ENCODE data around the gene ZMYND11.
A peak's percentile ranks its signal among the peaks of the same experiment; 100 is the strongest.

ZMYND11 gene

DNA sequence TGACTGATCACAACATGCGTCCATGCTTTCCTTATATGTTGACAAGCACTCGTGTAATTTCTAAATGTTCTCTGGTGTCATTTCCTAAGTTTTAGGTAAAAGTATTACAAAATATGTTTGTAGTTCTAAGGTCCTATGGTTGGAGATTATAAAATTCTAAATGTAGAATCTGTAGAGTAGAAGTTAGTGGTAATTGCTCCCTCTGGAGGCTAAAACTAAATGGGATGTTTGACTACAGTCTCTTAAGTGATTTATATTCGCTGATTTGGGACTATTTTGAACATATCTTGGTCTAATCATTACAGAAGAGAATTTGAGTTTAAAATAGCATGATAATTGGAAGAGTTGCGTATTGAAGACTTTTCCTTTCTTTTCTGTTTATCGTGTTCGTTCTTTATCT lies 74.1 kb downstream of the ZMYND11 start:
- TF ChIP-seq, protein P1, sequence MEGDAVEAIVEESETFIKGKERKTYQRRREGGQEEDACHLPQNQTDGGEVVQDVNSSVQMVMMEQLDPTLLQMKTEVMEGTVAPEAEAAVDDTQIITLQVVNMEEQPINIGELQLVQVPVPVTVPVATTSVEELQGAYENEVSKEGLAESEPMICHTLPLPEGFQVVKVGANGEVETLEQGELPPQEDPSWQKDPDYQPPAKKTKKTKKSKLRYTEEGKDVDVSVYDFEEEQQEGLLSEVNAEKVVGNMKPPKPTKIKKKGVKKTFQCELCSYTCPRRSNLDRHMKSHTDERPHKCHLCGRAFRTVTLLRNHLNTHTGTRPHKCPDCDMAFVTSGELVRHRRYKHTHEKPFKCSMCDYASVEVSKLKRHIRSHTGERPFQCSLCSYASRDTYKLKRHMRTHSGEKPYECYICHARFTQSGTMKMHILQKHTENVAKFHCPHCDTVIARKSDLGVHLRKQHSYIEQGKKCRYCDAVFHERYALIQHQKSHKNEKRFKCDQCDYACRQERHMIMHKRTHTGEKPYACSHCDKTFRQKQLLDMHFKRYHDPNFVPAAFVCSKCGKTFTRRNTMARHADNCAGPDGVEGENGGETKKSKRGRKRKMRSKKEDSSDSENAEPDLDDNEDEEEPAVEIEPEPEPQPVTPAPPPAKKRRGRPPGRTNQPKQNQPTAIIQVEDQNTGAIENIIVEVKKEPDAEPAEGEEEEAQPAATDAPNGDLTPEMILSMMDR (IDR thresholded peaks at IDR 0.05; ENCODE audit: insufficient read depth, low read depth, low read length, missing control alignments) = no peak
- no peak for DNase-seq (ENCODE audit: low read depth)
- no peak overlapping the region for H3K4me3 ChIP-seq (ENCODE audit: low read depth, low read length)

DNA sequence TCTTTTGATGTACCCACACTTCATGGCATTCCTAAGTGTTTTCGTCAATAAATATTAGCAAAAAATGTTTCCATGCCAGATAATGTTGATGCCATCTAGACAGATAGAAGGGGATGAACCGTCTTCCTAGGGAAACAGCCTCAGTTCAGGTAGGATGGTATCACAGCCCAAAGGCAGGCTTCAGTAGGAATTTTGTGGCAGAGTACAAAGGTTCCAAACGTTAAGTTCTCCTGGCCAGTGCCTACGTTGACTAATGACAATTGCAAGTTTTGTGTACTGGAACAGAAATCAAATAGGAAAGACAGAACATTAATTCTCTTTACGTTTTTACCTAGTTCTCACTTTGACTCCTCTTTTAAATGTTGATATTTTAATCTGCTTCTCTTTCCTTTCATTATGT lies 75.0 kb downstream of the ZMYND11 start:
- no peak for DNase-seq (ENCODE audit: low read depth)
- TF ChIP-seq, protein P1 (IDR thresholded peaks at IDR 0.05; ENCODE audit: insufficient read depth, low read depth, low read length, missing control alignments) = no peak
- H3K4me3 ChIP-seq (ENCODE audit: low read depth, low read length) = no peak overlapping the region

DNA sequence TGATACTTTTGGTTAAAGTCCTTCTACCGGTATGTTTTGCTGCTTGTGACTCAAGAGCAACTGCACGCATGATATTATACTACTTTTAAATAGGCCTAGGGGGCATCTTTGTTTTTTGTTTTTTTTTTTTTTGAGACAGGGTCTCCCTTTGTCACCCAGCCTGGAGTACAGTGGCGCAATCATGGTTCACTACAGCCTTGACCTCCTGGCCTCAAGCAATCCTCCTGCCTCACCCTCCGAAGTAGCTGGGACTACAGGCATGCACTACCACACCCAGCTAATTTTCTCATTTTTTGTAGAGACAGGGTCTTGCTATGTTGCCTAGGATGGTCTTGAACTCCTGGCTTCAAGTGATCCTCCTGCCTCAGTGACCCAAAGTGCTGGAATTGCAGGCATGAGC lies 80.2 kb downstream of the ZMYND11 start:
- no peak overlapping the region for H3K4me3 ChIP-seq (ENCODE audit: low read depth, low read length)
- TF ChIP-seq, protein P1 (IDR thresholded peaks at IDR 0.05; ENCODE audit: insufficient read depth, low read depth, low read length, missing control alignments) = no peak
- DNase-seq (ENCODE audit: low read depth) = no peak

DNA sequence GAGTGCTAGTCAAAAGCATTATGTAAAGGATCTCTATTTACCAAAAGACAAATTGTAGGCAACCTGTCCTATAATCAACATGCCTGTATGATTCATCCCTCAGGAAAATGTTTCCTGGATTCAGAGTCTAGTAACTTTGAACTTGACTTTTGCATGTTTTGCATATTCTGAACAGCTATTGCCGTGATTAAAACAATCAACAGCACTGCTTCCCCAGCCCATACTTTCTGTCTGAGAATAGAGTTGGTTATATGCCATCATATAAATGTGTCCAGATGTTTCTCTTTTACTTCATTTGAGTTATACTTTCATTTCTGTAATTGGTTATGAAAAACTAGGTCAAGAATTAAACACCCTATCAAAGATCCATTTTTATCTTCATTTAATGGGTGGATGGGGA lies 83.5 kb downstream of the ZMYND11 start:
- TF ChIP-seq, protein P1 (IDR thresholded peaks at IDR 0.05; ENCODE audit: insufficient read depth, low read depth, low read length, missing control alignments) = no peak
- no peak overlapping the region for H3K4me3 ChIP-seq (ENCODE audit: low read depth, low read length)

DNA sequence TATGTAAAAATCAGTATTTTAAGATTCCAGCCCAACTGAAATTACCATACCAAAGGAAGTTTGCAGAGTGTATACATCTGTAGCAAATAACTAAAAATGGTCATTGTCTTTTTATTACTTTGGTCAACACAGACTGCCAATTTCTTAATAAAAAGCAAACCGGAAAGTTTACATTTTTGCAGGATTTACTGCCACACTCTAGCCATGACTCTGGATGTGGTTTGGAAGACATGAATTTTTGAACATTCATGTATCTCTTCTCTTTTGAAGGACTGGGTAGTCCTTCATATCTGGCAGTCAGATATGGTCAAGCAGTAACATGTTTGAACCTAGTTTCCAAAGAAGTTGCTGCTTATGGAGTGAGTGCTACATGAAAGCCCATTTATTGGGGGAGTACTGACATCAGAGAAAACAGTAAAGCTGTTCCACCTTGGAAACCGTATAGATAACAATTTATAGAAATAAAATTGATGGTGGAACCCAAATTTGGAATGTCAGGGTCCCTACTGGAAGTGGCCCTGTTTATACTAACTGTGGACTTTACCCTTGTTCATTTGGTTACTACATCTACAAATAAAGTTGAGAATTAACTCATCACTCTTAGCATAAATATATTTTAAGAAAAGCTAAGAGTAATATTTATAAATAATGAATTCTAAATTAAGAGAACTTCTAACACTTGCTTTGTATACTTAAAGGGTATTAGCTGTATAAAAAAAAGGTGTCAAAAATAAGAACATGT lies 84.6 kb downstream of the ZMYND11 start:
- TF ChIP-seq, protein P1 (IDR thresholded peaks at IDR 0.05; ENCODE audit: insufficient read depth, low read depth, low read length, missing control alignments) = no peak
- H3K4me3 ChIP-seq (ENCODE audit: low read depth, low read length) = no peak overlapping the region
- DNase-seq (ENCODE audit: low read depth) = no peak

More for the DNA sequence above, 83.5 kb downstream of the ZMYND11 start:
- no peak for DNase-seq (ENCODE audit: low read depth)

DNA sequence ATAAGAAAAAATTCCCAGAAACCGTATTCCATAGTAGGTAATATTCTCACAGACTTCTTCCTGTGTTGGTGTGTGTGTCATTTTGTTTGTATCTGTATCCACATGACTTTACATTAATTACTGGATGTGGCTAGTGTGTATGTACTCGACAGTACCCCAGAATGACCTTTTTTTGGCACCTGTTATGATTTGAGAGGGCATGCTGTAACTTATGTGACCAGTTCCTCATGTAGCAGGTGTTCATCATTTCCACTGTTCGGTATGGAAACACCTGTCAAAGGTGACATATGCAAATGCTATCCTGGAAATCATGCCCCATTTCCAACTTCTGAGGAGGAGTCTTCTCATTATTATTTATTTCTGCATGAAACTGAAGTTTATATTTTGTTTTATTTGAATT lies 89.3 kb downstream of the ZMYND11 start:
- peak; percentile 33 for DNase-seq (ENCODE audit: low read depth)
- TF ChIP-seq, protein P1 (IDR thresholded peaks at IDR 0.05; ENCODE audit: insufficient read depth, low read depth, low read length, missing control alignments) = no peak
- no peak overlapping the region for H3K4me3 ChIP-seq (ENCODE audit: low read depth, low read length)

DNA sequence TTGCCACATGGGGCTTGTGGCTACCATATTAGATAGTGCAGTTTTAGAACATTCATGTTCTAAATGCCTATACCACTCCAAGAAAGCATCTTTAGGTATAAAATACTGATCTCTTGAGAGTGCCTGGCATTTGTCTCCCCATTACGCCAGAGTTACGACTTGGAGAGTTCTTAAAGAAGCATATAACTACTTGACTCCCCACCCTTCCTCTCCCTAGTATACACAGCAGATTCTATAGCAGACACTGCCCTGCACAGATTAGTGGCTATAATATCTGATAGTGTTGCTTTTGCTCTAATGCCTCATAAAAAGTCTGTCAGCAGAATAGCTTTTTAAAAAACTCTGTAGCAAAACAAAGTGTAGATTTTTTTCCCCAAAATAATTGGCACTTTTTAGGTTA lies 90.8 kb downstream of the ZMYND11 start:
- no peak for DNase-seq (ENCODE audit: low read depth)
- TF ChIP-seq, protein P1 (IDR thresholded peaks at IDR 0.05; ENCODE audit: insufficient read depth, low read depth, low read length, missing control alignments) = no peak
- no peak overlapping the region for H3K4me3 ChIP-seq (ENCODE audit: low read depth, low read length)
